ENCODE measurements around the gene MRPL4. TPM values are rescaled to one million over a fixed set of nuclear protein-coding genes. Genes with fewer than 3 reads are reported as not detected.

The MRPL4 gene
- total and polyA plus RNA-seq, 2 of the 13 experiments (the other 11 are each of a cell fraction or from before 2014, with no cell fraction given), result 40.6 to 42.5 TPM

- TF ChIP-seq, protein P1, sequence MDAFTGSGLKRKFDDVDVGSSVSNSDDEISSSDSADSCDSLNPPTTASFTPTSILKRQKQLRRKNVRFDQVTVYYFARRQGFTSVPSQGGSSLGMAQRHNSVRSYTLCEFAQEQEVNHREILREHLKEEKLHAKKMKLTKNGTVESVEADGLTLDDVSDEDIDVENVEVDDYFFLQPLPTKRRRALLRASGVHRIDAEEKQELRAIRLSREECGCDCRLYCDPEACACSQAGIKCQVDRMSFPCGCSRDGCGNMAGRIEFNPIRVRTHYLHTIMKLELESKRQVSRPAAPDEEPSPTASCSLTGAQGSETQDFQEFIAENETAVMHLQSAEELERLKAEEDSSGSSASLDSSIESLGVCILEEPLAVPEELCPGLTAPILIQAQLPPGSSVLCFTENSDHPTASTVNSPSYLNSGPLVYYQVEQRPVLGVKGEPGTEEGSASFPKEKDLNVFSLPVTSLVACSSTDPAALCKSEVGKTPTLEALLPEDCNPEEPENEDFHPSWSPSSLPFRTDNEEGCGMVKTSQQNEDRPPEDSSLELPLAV (CRISPR knock-in tag; conservative IDR thresholded peaks at IDR 0.05; ENCODE audit: low read depth), result no peak
- TF ChIP-seq ZNF337 (CRISPR knock-in tag; IDR thresholded peaks at IDR 0.05; ENCODE audit: borderline replicate concordance, low read depth) (no peak), ZNF788 (CRISPR knock-in tag; IDR thresholded peaks at IDR 0.05; ENCODE audit: borderline replicate concordance) (no peak)
Observed at GRCh38 chr19:10209315-10209714, 42.7 kb upstream of the MRPL4 start (continued).

DNA sequence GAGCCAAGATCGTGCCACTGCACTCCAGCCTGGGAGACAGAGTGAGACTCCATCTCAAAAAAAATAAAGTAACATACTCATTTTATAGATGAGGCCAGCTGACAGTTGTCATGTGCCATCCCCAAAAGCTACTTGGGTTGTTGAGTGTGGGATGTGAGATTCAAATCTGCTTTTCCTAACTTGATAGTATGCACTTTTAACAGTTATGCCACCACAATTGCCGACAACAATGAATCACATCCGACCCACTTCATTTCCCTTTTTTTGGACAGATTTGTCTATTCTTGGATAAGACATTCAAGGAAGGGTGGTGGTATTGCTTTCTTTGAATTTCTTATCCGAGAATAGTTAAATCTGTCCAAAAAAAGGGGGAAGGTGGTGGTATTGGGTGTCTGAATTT lies 41.0 kb upstream of the MRPL4 start:
- Histone ChIP-seq H3K9me3 (ENCODE audit: low read length) (no peaks in the 10 kb centered on the region), H3K4me3 (replicated peaks in 1 of 3; ENCODE audit: insufficient read depth in 1 of 3, low read depth in 2 of 3, low read length in 3 of 3) (no peak overlapping the region), H3K4me1 (ENCODE audit: insufficient read depth, low read length) (peaks cover 9% of the 10 kb centered on the region), H3K4me2 (ENCODE audit: low read depth, low read length) (no peak overlapping the region), H3K27ac (ENCODE audit: extremely low read length, insufficient read depth, low read length) (no peak overlapping the region), H2AFZ (ENCODE audit: low read length) (no peak overlapping the region), H3K79me2 (ENCODE audit: insufficient read depth, low read length) (no peaks in the 10 kb centered on the region), H3K36me3 (replicated peaks in 1 of 2; ENCODE audit: control insufficient read depth in 1 of 2, insufficient read depth in 2 of 2, low read length in 2 of 2) (no peaks in the 10 kb centered on the region), H3K27me3 (ENCODE audit: control insufficient read depth in 1 of 2, insufficient read depth in 2 of 2, low read length in 2 of 2) (no peaks in the 10 kb centered on the region; a peak in 2 of 5 replicates), H3K9ac (ENCODE audit: insufficient read depth, low read depth, low read length) (no peak overlapping the region), H4K20me1 (ENCODE audit: insufficient read depth, low read length) (no peaks in the 10 kb centered on the region)
- ChIA-PET CTCF (ENCODE audit: low intra/inter-chr PET ratio, low total read pairs) (no interaction called here), POLR2A (no interaction called here)
- in situ Hi-C loops (cut with HindIII; ENCODE audit: extremely low pct_ligation_motif_present, low pct_unique_long_range_greater_than_20kb) (no loop called here), intact Hi-C loops (cut with micrococcal nuclease; ENCODE audit: unreplicated experiment) (no loop called here)
- DNase-seq (ENCODE audit: low spot score) (no peak), FAIRE-seq (no peak), ATAC-seq (no peak)
- TF ChIP-seq ZNF766 (CRISPR knock-in tag; IDR thresholded peaks at IDR 0.05; ENCODE audit: borderline replicate concordance), result no peak
- TF ChIP-seq SMARCE1 (IDR thresholded peaks at IDR 0.05; ENCODE audit: borderline replicate concordance), result no peak
- TF ChIP-seq ZNF20 (CRISPR knock-in tag; IDR thresholded peaks at IDR 0.05), result no peak
- TF ChIP-seq NPAS2 (CRISPR knock-in tag; IDR thresholded peaks at IDR 0.05; ENCODE audit: borderline replicate concordance), result no peak
- TF ChIP-seq CHCHD3 (CRISPR knock-in tag; IDR thresholded peaks at IDR 0.05), result no peak
- no peak for TF ChIP-seq DNMT3B (CRISPR knock-in tag; conservative IDR thresholded peaks at IDR 0.05)
- TF ChIP-seq, protein P2, sequence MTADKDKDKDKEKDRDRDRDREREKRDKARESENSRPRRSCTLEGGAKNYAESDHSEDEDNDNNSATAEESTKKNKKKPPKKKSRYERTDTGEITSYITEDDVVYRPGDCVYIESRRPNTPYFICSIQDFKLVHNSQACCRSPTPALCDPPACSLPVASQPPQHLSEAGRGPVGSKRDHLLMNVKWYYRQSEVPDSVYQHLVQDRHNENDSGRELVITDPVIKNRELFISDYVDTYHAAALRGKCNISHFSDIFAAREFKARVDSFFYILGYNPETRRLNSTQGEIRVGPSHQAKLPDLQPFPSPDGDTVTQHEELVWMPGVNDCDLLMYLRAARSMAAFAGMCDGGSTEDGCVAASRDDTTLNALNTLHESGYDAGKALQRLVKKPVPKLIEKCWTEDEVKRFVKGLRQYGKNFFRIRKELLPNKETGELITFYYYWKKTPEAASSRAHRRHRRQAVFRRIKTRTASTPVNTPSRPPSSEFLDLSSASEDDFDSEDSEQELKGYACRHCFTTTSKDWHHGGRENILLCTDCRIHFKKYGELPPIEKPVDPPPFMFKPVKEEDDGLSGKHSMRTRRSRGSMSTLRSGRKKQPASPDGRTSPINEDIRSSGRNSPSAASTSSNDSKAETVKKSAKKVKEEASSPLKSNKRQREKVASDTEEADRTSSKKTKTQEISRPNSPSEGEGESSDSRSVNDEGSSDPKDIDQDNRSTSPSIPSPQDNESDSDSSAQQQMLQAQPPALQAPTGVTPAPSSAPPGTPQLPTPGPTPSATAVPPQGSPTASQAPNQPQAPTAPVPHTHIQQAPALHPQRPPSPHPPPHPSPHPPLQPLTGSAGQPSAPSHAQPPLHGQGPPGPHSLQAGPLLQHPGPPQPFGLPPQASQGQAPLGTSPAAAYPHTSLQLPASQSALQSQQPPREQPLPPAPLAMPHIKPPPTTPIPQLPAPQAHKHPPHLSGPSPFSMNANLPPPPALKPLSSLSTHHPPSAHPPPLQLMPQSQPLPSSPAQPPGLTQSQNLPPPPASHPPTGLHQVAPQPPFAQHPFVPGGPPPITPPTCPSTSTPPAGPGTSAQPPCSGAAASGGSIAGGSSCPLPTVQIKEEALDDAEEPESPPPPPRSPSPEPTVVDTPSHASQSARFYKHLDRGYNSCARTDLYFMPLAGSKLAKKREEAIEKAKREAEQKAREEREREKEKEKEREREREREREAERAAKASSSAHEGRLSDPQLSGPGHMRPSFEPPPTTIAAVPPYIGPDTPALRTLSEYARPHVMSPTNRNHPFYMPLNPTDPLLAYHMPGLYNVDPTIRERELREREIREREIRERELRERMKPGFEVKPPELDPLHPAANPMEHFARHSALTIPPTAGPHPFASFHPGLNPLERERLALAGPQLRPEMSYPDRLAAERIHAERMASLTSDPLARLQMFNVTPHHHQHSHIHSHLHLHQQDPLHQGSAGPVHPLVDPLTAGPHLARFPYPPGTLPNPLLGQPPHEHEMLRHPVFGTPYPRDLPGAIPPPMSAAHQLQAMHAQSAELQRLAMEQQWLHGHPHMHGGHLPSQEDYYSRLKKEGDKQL (CRISPR knock-in tag; IDR thresholded peaks at IDR 0.05; ENCODE audit: low read depth), result no peak
- no peak for TF ChIP-seq ISX (CRISPR knock-in tag; conservative IDR thresholded peaks at IDR 0.05)
- no peak for TF ChIP-seq HHEX (CRISPR knock-in tag; IDR thresholded peaks at IDR 0.05)
- no TSS peak for BruUV-seq (replicated peaks)
- 14% methylated on average over 4 of the region's 4 CpGs for WGBS (ENCODE audit: low lambda C conversion rate)

Data from HepG2 (cell line).